Myocyte (in vitro differentiated cells): ENCODE data around the gene SPTBN1. TPM values are rescaled to one million over a fixed set of nuclear protein-coding genes. Genes with fewer than 3 reads are reported as not detected.

Experiments
- DNase-seq: peaks from one replicate; pipeline ENCODE4 v3.0.0-alpha.2; 2012; ENCODE audit warnings: low read depth
- total RNA-seq: library from RNA; depleted of rRNA; stranded (reverse); fragments of >200 nt; gene quantifications from 2 replicates; pipeline ENCODE4 v1.2.3, GENCODE V29; 2014

The SPTBN1 gene
- total RNA-seq, 1 donor from 2014 or later, result 308 TPM

- no peak for DNase-seq
These were observed 192.1 kb downstream of the SPTBN1 start for GRCh38 chr2:54648256-54648655.

DNA sequence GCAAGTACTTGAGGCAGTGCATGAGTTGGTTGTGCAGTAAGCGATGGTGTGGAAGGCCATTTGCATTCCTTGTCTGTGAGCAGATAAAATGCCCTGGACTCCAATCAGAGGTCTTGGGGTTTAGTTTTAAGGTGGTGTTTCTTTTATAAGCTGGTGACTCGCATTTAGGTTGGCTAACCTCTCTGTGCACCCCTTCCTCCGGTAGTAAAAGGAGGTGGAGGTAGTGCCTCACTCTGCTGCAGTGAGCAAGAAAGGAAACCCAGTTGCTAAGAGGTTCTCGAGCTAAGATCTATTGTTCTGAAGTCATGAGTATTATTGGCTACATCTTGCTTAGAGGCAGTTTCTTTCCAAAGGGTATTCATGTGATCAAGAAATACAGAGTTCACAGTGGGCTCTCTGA is 193.1 kb downstream of the SPTBN1 start:
- no peak for DNase-seq

GRCh38 chr2:54649633-54650032 is 193.5 kb downstream of the SPTBN1 start:
- DNase-seq, result no peak

GRCh38 chr2:54650612-54651011 is 194.5 kb downstream of the SPTBN1 start:
- no peak for DNase-seq

DNA sequence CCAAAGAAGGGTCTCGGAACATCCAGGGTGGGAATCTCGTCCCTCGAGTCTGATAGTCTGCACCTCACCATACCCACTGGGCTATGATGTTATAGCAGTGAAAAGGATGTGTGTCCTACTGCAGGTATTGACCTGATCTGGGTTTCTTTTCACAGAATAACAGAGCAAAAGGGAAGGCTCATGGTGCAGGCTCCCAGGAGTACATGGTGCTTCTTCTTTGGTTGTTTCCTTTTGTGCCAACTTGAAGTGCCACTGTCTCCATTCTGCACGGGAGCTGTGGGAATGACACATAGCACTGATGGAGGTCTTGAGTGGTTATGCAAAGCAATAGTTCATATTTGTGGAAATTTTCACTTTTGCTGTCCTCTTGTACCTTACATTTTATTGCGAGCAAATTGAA is 195.2 kb downstream of the SPTBN1 start:
- no peak for DNase-seq

GRCh38 chr2:54652540-54652939 is 196.4 kb downstream of the SPTBN1 start:
- no peak for DNase-seq

GRCh38 chr2:54653572-54654204 is 197.6 kb downstream of the SPTBN1 start:
- no peak for DNase-seq

DNA sequence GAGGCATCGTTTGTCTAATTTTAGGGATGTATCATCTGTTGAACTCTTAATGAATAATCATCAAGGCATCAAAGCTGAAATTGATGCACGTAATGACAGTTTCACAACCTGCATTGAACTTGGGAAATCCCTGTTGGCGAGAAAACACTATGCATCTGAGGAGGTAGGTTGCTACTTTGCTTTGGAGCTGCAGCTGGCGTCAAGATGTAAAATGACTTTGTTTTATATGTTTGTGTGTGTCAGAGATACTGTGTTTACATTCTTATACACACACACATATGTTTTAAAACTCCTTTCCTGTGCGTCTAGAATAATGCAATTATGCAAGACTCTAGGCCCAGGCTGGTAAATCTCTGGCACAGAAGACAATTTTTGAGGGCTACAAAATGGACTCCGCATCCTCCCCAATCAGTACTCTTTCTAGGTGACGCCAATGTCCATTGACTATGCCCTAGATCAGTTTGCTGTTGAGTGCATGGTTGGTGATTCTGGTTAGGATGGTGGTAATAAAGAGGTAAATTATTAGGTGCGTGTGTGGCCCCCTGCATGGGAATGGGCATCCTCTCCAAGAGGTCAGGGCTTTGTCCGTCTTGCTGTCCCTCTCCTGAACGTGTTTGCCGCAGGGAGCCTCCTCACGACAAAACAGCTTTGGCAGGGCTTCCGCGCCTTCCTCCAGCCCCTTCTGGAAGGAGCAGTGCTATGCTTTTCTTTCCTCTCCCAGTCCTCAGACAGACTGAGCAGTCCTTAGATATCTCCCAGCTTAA is 199.1 kb downstream of the SPTBN1 start:
- no peak for DNase-seq

GRCh38 chr2:54656863-54657262 is 200.7 kb downstream of the SPTBN1 start:
- DNase-seq, result no peak

- no peak for DNase-seq
These were observed 201.5 kb downstream of the SPTBN1 start for GRCh38 chr2:54657664-54658083.

GRCh38 chr2:54658564-54659071 is 202.5 kb downstream of the SPTBN1 start:
- DNase-seq, result no peak

GRCh38 chr2:54659527-54659926 is 203.4 kb downstream of the SPTBN1 start:
- no peak for DNase-seq

- no peak for DNase-seq
These were observed 204.6 kb downstream of the SPTBN1 start for GRCh38 chr2:54660752-54661151.

- DNase-seq, result no peak
These were observed 207.4 kb downstream of the SPTBN1 start for GRCh38 chr2:54663424-54664030.

GRCh38 chr2:54664238-54664786 is 208.2 kb downstream of the SPTBN1 start:
- DNase-seq, result no peak

DNA sequence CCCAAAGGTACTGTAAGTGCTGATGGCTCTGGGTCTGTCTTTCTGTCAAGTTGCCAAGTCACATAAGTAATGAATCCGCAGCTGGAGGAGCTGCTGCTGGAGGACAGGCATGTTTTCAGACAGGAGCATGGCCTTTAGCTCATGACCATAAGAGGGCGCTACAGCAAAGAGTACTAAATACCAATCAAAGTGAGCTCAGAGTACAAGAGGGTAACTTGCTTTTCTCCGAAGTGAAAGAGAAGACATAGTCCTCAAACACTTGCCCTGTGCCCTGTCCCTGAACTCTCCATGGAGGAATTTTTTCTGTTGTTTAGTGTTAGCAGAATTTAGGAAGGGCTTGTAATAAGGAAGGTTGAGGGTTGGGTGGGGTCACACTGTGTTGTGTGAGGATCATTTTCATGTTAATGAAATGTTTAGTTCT is 209.3 kb downstream of the SPTBN1 start:
- peak; percentile 75 for DNase-seq

DNA sequence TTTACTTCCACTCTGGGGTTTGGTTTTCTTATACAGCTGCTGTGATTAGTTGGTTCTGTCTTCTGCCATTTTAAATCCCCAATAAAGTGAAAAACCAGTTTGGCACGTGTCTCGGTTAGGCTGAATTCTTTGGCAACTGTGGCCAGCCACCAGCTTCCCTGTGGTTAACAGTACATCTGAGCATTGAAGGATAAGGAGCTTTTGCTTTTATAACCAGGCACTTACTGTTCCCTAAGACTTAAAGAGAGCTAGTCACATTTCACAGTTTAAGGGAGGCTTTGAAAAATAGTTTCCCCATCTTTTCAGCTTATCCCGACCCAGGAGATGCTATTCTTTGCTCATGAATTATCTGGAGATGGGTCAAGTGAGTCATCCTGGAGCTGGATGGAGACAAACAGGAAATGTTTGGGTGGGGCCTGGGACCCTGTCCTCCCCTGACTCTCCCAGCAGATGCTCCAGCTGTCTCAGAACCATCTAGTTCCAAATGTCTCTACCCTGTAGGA is 210.1 kb downstream of the SPTBN1 start:
- DNase-seq, result peak; percentile 89

DNA sequence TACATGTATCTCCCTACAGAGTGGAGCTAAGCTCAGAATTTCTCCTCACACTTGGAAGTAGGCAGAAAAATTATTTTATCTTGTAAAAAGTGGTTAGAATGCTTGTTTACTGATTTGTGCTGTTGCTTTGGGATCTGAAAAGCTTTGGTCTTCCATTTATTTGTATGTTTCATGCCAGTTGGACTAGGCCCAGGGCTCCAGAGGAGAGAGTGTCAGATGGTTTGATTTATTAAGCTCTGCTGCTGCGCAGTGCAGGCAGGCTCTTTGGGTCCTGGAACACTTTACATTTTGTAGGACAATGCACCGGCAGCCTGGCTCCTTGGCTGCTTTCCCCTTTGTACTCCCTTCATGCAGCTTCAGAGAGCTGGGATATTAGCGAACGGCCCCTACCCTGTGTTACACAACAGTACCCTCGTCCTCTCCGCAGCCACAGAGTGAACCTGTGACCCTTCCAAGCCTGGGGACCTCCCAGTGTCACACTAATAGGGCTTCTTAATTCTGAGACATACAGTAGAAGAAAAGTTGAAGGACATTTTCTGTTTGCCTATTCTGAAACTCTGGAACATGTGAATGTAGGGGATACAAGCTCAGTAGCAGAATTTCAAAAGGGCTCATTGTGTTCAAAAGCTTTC is 210.6 kb downstream of the SPTBN1 start:
- no peak for DNase-seq

DNA sequence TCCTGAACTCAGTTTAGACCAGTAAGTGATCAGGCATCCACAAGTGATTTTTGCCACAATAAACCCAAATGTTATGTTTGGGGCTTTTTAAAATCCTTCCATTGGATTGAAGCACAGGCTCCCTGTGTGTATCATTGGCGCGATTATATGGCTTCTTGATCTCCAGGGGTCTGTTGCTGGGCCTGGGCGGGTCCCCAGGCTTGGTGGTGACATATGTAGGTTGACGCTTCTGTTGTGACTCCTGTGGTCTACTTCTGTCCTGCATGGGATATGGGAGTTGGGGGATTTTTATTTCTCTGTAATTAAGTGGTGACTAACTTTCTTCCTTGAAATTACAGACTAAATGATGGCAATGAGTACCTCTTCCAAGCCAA is 211.1 kb downstream of the SPTBN1 start:
- no peak for DNase-seq

DNA sequence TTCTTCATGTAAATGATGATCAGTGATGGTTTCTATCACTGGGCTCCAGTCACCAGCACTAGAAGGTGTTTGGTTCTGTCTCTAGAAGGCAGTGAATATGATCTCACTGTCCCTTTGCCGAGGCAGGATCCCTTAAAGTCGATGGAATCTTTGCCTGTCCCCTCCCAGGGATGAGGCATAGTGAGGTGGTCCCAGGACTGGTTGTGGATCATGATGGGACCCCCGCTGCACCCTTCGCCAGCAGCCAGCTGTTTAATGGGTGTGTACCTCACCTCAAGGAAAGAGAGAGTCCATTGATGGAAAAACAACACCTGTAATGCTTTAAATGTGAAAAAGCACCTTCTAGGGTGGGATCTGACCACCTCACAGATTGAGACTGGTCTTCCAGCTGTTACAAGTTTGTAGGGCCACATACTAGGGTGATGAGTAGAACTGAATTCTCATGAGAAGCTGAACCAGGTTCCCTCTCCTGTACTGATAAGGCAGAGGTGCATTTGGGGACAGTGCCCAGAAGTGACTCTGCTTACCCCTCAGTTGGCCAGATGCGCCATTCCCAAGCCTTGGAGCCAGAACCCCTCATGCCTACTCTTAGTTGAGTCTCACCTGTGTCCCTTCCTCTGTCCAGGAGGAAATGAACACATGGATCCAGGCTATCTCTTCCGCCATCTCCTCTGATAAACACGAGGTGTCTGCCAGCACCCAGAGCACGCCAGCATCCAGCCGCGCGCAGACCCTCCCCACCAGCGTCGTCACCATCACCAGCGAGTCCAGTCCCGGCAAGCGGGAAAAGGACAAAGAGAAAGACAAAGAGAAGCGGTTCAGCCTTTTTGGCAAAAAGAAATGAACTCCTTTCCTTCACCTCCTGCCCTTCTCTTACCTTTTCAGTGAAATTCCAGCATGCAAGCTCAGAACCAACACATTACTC is 211.9 kb downstream of the SPTBN1 start:
- DNase-seq, result no peak
